GM06990 (cell line): ENCODE data around the gene NSD2.
"Not testable (repeated sequence)": the region's sequence is repeated elsewhere in the genome, so short reads cannot be mapped to it uniquely, and the experiment has no call there.

ENCODE experiments used
- DNase-seq: peaks from one replicate; pipeline ENCODE4 v3.0.0-alpha.2; 2011; ENCODE audit not compliant: insufficient read length; ENCODE audit errors: extremely low read depth
- H3K27me3 ChIP-seq: replicated peaks from 2 replicates; pipeline ENCODE4 v1.6.0; 2011; ENCODE audit warnings: low read length; ENCODE audit not compliant: control insufficient read depth, insufficient read depth
- H3K36me3 ChIP-seq: 2 replicates; pipeline ENCODE4 v1.5.1; 2011; ENCODE audit warnings: low read length; ENCODE audit not compliant: control insufficient read depth, insufficient read depth
- H3K4me3 ChIP-seq: replicated peaks from 2 replicates; pipeline ENCODE4 v1.5.1; 2011; ENCODE audit warnings: low read depth, mild to moderate bottlenecking, control low read depth, low read length
- TF ChIP-seq, protein P1 (sequence below): IDR thresholded peaks from 2 replicates; pipeline ENCODE4 v1.5.1; 2011; ENCODE audit warnings: low read length, control low read depth, mild to moderate bottlenecking, inconsistent platforms; ENCODE audit not compliant: insufficient read depth, poor library complexity, severe bottlenecking

The NSD2 gene

DNA sequence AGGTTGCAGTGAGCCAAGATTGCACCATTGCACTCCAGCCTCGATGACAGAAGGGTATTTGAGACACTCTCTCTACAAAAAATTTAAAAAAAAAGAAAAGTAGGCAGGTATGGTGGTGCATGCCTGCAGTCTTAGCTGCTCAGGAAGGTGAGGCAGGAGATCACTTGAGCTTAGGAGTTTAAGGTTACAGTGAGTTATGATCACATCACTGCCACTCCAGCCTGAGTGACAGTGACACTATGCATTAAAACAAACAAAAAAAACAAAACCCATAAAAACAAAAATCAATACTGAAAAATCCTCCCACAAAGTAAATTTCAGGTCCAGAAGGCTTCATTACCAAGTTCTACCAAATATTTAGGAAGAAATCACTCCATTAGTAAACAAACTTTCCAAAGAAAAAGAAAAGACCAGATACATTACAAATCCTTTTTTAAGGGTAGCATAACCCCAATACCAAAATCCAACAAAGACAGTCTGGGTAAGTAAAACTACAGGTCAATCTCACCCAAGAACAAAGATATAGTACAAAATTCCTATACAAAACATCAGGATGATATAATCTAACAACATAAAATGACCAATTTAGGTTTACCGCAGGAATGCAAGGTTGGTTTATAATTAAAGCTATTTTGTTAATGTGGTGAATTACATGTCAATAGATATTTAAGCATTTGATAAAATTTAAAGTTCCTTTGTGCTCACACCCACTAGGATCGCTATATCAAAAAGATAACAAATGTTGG, 125.8 kb downstream of the NSD2 start:
- TF ChIP-seq, protein P1, sequence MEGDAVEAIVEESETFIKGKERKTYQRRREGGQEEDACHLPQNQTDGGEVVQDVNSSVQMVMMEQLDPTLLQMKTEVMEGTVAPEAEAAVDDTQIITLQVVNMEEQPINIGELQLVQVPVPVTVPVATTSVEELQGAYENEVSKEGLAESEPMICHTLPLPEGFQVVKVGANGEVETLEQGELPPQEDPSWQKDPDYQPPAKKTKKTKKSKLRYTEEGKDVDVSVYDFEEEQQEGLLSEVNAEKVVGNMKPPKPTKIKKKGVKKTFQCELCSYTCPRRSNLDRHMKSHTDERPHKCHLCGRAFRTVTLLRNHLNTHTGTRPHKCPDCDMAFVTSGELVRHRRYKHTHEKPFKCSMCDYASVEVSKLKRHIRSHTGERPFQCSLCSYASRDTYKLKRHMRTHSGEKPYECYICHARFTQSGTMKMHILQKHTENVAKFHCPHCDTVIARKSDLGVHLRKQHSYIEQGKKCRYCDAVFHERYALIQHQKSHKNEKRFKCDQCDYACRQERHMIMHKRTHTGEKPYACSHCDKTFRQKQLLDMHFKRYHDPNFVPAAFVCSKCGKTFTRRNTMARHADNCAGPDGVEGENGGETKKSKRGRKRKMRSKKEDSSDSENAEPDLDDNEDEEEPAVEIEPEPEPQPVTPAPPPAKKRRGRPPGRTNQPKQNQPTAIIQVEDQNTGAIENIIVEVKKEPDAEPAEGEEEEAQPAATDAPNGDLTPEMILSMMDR = no peak
- Histone ChIP-seq H3K27me3 (no peaks in the 10 kb centered on the region), H3K4me3 (no peak overlapping the region), H3K36me3 (peaks cover 2% of the 10 kb centered on the region)
- no peak for DNase-seq

DNA sequence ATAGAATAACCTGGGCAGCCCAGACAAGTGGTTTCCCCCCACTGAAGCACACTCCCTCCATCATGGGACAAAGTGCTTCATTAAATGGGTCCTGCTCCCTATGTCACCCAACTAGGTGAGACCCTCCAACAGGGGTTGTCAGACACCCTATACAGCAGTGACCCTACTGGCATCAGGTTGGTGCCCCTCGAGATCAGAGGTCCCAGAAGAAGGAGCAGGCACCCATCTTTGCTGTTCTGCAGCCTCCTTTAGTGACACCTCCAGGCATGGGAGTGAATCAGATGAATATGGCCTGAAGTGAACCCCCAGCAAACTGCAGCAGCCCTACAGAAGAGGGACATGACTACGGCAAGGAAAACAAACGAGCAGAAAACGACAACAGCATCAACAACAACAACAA, 126.5 kb downstream of the NSD2 start:
- Histone ChIP-seq H3K4me3 (no peak overlapping the region), H3K36me3 (peaks cover 2% of the 10 kb centered on the region), H3K27me3 (no peaks in the 10 kb centered on the region)
- TF ChIP-seq, protein P1 = no peak
- DNase-seq = no peak

DNA sequence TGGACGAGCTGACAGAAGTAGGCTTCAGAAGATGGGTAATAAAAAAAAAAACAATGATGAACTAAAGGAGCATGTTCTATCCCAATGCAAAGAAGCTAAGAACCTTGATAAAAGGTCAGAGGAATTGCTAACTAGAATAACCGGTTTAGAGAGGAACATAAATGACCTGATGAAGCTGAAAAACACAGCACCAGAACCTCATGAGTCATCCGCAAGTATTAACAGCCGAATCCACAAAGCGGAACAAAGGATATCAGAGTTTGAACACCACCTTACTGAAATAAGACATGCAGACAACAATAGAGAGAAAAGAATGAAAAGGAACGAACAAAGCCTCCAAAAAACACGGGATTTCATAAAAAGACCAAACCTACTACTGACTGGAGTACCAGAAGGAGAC, 127.1 kb downstream of the NSD2 start:
- DNase-seq = no peak
- Histone ChIP-seq H3K27me3 (no peaks in the 10 kb centered on the region), H3K36me3 (peaks cover 2% of the 10 kb centered on the region), H3K4me3 (no peak overlapping the region)
- TF ChIP-seq, protein P1 = no peak

DNA sequence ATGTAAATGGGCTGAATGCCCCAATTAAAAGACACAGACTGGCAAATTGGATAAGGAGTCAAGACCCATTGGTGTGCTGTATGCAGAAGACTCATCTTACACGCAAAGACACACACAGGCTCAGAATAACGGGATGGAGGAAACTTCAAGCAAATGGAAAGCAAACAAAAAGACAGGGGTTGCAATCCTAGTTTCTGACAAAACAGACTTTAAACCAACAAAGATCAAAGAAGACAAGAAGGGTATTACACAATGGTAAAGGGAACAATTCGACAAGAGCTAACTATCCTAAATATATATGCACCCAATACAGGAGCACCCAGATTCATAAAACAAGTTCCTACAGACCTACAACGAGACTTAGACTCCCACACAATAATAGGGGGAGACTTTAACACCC, 128.1 kb downstream of the NSD2 start:
- not testable (repeated sequence) for H3K4me3 ChIP-seq, H3K27me3 ChIP-seq, H3K36me3 ChIP-seq, DNase-seq

DNA sequence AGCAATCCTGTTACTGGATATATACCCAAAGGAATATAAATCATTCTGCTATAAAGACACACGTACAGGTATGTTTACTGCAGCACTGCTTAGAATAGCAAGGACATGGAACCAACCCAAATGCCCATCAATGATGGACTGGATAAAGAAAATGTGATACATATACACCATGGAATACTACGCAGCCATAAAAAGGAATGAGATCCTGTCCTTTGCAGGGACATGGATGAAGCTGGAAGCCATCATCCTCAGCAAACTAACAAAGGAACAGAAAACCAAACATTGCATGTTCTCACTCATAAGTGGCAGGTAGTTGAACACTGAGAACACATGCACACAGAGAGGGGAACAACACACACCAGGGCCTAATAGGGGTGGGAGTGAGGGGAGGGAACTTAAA, 132.2 kb downstream of the NSD2 start:
- H3K4me3 ChIP-seq, H3K27me3 ChIP-seq, H3K36me3 ChIP-seq, DNase-seq: not testable (repeated sequence)

DNA sequence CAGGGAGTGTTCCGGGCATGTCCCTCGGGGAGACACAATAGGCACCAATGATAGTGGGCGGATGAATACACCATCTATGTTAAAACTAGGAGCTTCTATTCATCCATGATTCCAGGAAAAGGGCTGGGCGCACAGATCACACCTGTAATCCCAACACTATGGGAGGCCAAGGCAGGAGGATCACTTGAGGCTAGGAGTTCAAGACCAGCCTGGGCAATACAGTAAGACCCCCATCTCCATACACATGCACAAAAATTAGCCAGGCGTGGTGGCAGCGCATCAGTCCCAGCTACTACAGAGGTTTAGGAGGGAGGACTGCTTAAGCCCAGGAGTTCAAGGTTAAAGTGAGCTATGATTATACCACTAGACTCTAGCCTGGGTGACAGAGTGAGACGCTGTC, 135.2 kb downstream of the NSD2 start:
- Histone ChIP-seq H3K27me3 (no peaks in the 10 kb centered on the region), H3K36me3 (peaks cover 2% of the 10 kb centered on the region), H3K4me3 (no peak overlapping the region)
- DNase-seq = no peak
- TF ChIP-seq, protein P1 = no peak

DNA sequence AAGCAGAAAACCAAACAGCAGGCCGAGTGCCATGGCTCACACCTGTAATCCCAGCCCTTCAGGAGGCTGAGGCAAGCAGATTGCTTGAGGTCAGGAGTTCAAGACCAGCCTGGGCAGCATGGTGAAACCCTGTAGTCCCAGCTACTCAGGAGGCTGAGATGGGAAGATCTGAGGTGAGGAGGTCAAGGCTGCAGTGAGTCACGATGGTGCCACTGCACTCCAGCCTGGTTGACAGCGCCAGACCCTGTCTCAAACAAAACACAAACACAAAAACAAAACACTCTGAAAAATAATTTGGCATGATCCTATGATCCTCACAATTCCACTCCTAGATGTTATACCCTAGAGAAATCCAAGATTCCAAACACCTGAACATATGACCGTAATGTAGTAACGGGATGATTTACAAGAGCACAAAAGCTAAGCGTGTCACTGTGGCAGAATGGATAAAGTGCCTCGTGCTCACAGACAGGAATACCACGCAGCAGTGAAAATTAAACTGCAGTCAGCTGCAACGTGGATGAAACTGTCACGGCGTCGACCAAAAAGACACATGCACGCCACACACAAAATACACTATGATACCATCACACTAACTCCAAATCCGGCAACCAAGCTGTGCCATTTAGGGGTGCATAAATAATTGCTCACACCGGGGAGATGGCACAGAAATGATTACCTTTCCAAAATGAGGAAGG, 135.9 kb downstream of the NSD2 start:
- no peaks in the 10 kb centered on the region for H3K27me3 ChIP-seq
- TF ChIP-seq, protein P1 = no peak
- H3K4me3 ChIP-seq = peak overlapping the region; percentile 98
- H3K36me3 ChIP-seq = peaks cover 2% of the 10 kb centered on the region
- no peak for DNase-seq
